Gastrocnemius medialis (tissue), 4 donors: Measurements from ENCODE around the gene TECPR2.

Source experiments
- CTCF ChIP-seq, 5 experiments: fragments of 450-650 bp in 3 of 5; fragments of 200-600 bp in 2 of 5; sonication (generic) in 2 of 5; IDR thresholded peaks in 4 of 5; conservative IDR thresholded peaks in 1 of 5; 1 replicate in 4 of 5; 2 replicates in 1 of 5; pipeline ENCODE4 v1.5.1; 2016 to 2019; ENCODE audit warnings: antibody characterized with exemption in 5 of 5, mild to moderate bottlenecking in 3 of 5, moderate library complexity in 3 of 5
- POLR2A ChIP-seq, 2 donors: fragments of 450-650 bp; IDR thresholded peaks; one replicate each; pipeline ENCODE4 v1.6.1; 2017; ENCODE audit warnings: antibody characterized with exemption in 2 of 2, mild to moderate bottlenecking in 2 of 2, moderate library complexity in 2 of 2

GRCh38 chr14:102505775-102506625 is 143.3 kb downstream of the TECPR2 start:
- TF ChIP-seq CTCF (IDR thresholded peaks at IDR 0.05 in 4 of 5, conservative IDR thresholded peaks at IDR 0.05 in 1 of 5) (no peak), POLR2A (IDR thresholded peaks at IDR 0.05) (no peak)
